ENCODE measurements around the gene CAMK2G. TPM values are rescaled to one million over a fixed set of nuclear protein-coding genes. Genes with fewer than 3 reads are reported as not detected.

The CAMK2G gene
- polyA plus RNA-seq, 3 donors, result 1.7 to 60.7 (median 3.0) TPM

DNA sequence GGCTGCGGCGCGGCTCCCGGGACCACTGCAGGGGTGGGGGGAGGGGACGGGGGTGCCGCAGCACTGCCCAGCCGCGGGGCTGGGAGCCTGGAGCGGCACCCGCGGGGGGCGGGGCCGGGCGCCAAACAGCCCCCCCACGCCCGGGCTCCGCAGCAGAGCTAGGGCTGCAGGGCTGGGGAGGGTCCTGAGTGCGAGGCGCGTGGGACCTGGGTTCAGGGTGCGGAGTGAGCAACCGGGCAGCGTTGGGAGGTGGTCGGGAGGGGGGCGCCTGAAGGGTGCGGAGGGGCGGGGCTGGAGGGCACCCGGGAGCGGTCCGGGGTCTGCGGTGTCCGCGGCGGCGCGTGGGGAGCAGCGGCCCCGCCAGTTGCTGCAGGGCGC is 528 bp downstream of the CAMK2G start:
- H3K9me3 ChIP-seq (replicated peaks in 1 of 2; ENCODE audit: control insufficient read depth in 1 of 2, insufficient read depth in 1 of 2, low read length in 2 of 2), result no peaks in the 10 kb centered on the region
- H3K9me3 Mint-ChIP-seq, result no peaks in the 10 kb centered on the region
- H3K27me3 Mint-ChIP-seq (ENCODE audit: low read depth in 3 of 3), result peaks cover 0 to 3% (median 1%) of the 10 kb centered on the region in 3 donors
- peaks cover 35% of the 10 kb centered on the region for H4K20me1 ChIP-seq (ENCODE audit: insufficient read depth, low read length)
- H3K27ac Mint-ChIP-seq, result peak overlapping the region in 1 of 7 donors; percentile 45
- H3K4me3 Mint-ChIP-seq, result peak overlapping the region; percentile 42 to 53
- peaks cover 45% of the 10 kb centered on the region for H3K4me1 Mint-ChIP-seq
- peak overlapping the region; percentile 72 for H3K4me2 ChIP-seq (replicated peaks; ENCODE audit: extremely low read depth, low read length, poor library complexity, severe bottlenecking)
- H3K9ac ChIP-seq (ENCODE audit: insufficient read depth, low read length, poor library complexity, severe bottlenecking), result peak overlapping the region; percentile 54
- TF ChIP-seq, protein P1, sequence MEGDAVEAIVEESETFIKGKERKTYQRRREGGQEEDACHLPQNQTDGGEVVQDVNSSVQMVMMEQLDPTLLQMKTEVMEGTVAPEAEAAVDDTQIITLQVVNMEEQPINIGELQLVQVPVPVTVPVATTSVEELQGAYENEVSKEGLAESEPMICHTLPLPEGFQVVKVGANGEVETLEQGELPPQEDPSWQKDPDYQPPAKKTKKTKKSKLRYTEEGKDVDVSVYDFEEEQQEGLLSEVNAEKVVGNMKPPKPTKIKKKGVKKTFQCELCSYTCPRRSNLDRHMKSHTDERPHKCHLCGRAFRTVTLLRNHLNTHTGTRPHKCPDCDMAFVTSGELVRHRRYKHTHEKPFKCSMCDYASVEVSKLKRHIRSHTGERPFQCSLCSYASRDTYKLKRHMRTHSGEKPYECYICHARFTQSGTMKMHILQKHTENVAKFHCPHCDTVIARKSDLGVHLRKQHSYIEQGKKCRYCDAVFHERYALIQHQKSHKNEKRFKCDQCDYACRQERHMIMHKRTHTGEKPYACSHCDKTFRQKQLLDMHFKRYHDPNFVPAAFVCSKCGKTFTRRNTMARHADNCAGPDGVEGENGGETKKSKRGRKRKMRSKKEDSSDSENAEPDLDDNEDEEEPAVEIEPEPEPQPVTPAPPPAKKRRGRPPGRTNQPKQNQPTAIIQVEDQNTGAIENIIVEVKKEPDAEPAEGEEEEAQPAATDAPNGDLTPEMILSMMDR (IDR thresholded peaks at IDR 0.05), result no peak
- 0% methylated on average over 26 of the region's 39 CpGs for WGBS (ENCODE audit: insufficient coverage)
- no peak overlapping the region for H3K27ac ChIP-seq (ENCODE audit: low read depth in 1 of 2, low read length in 2 of 2)
- peaks cover 19 to 41% of the 10 kb centered on the region in 2 donors for H3K36me3 ChIP-seq (replicated peaks in 1 of 2; ENCODE audit: control insufficient read depth in 1 of 2, insufficient read depth in 2 of 2, low read length in 2 of 2)
- peaks cover 51% of the 10 kb centered on the region for H3K79me2 ChIP-seq (ENCODE audit: insufficient read depth, low read length)
- peak overlapping the region; percentile 28 to 88 (median 82) for H3K4me3 ChIP-seq (replicated peaks in 1 of 3; ENCODE audit: low read depth in 2 of 3, low read length in 3 of 3)
- peaks cover 20 to 37% of the 10 kb centered on the region in 2 donors for H3K4me1 ChIP-seq (ENCODE audit: control insufficient read depth in 1 of 2, insufficient read depth in 2 of 2, low read length in 2 of 2)
- DNase-seq, result no peak
- intact Hi-C loops (cut with micrococcal nuclease), result no loop called here
- peaks cover 33 to 39% of the 10 kb centered on the region in 2 donors for H3K36me3 Mint-ChIP-seq
- peak overlapping the region; percentile 27 for H2AFZ ChIP-seq (ENCODE audit: insufficient read depth, low read depth, low read length, poor library complexity, severe bottlenecking)
- no peaks in the 10 kb centered on the region for H3K27me3 ChIP-seq (ENCODE audit: control insufficient read depth in 2 of 2, insufficient read depth in 2 of 2, low read length in 2 of 2)

DNA sequence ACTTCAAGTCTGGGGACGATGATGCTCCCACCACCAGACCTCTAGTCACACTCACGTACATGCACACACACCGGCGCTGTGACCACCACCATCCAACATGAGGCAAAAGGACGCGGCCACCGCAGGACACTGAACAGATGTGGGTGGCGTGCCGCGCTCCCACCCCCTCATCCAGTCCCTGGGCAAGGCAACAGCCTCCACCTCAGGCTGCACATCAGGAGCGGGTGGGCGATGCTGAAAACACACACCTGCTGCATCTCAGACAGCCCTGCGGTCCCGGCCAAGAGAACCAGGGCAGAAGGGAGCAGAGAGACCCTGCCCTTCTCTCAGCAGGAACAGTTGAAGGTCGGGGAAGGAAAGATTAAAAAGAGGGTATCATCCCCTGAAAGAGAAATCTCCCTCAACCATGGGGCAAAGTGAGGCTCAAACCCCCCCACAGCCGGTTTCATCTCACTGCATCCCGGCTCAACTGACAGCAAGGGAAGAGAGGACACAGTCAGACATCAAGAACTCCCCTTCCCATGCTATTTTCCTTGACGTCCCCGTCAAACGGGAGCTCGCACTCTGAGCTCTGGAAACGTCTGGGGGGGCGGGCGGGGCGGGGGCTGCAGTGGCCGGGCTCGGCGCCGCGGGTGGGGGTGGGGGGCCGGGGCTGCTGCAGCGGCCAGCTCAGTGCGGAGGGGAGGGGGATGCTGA is 1.1 kb downstream of the CAMK2G start:
- TF ChIP-seq, protein P1 (IDR thresholded peaks at IDR 0.05), result no peak
- peaks cover 50% of the 10 kb centered on the region for H3K4me1 Mint-ChIP-seq
- H3K9me3 Mint-ChIP-seq, result no peaks in the 10 kb centered on the region
- peak overlapping the region in 3 of 7 donors; percentile 35 to 74 (median 59) for H3K27ac Mint-ChIP-seq
- peak overlapping the region; percentile 4 to 88 (median 82) for H3K4me3 ChIP-seq (replicated peaks in 1 of 3; ENCODE audit: low read depth in 2 of 3, low read length in 3 of 3)
- H3K27me3 ChIP-seq (ENCODE audit: control insufficient read depth in 2 of 2, insufficient read depth in 2 of 2, low read length in 2 of 2), result no peaks in the 10 kb centered on the region
- peaks cover 56% of the 10 kb centered on the region for H3K79me2 ChIP-seq (ENCODE audit: insufficient read depth, low read length)
- peak overlapping the region; percentile 73 to 84 for H3K4me3 Mint-ChIP-seq
- peaks cover 39% of the 10 kb centered on the region for H4K20me1 ChIP-seq (ENCODE audit: insufficient read depth, low read length)
- no peak overlapping the region for H3K27ac ChIP-seq (ENCODE audit: low read depth in 1 of 2, low read length in 2 of 2)
- peaks cover 37 to 44% of the 10 kb centered on the region in 2 donors for H3K36me3 Mint-ChIP-seq
- H2AFZ ChIP-seq (ENCODE audit: insufficient read depth, low read depth, low read length, poor library complexity, severe bottlenecking), result no peak overlapping the region
- H3K4me2 ChIP-seq (replicated peaks; ENCODE audit: extremely low read depth, low read length, poor library complexity, severe bottlenecking), result peak overlapping the region; percentile 72
- H3K9ac ChIP-seq (ENCODE audit: insufficient read depth, low read length, poor library complexity, severe bottlenecking), result peak overlapping the region; percentile 10
- DNase-seq, result no peak
- intact Hi-C loops (cut with micrococcal nuclease), result no loop called here
- WGBS (ENCODE audit: insufficient coverage), result 54% methylated on average over 6 of the region's 33 CpGs
- no peaks in the 10 kb centered on the region for H3K9me3 ChIP-seq (replicated peaks in 1 of 2; ENCODE audit: control insufficient read depth in 1 of 2, insufficient read depth in 1 of 2, low read length in 2 of 2)
- H3K4me1 ChIP-seq (ENCODE audit: control insufficient read depth in 1 of 2, insufficient read depth in 2 of 2, low read length in 2 of 2), result peaks cover 25 to 42% of the 10 kb centered on the region in 2 donors
- H3K36me3 ChIP-seq (replicated peaks in 1 of 2; ENCODE audit: control insufficient read depth in 1 of 2, insufficient read depth in 2 of 2, low read length in 2 of 2), result peaks cover 20 to 46% of the 10 kb centered on the region in 2 donors
- peaks cover 0 to 3% (median 1%) of the 10 kb centered on the region in 3 donors for H3K27me3 Mint-ChIP-seq (ENCODE audit: low read depth in 3 of 3)
